ENCODE measurements around the gene MCM6.
A peak's percentile ranks its signal among the peaks of the same experiment; 100 is the strongest.

DNA sequence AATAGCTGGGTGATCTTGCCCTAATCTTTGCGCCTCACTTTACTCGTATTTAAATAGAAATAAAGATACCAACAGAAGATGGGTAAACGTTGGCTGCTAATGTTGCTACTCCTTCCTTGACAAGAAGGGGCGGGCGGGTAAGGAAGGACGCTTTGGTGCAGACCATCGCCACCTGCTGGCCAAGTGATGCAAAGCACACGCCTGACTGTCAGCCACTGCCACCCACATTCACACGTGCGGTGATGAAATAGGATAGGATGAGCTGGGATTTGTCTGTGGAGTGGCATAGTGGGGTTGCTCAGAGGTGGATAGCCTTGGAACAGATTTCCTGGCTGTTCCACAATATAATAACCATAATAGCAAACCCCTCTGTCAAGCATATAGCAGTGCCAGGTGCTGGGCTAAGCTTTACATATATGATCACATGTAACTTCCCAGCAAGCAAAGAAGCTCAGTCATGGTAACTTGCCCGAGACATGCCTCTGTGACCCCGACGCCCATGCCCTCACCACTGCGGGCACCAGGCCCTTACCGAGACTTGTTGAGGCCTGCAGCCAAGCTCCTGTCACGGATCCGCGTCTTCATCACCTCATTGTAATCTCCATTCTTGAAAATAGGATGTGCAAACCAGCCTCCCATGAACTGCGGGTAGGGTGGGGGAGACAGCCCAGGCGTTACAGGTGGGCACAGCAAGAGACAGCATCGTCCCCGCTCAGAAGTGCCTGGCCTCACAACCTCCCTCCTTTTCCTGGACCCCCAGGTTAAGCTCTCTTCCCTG is 78.6 kb downstream of the MCM6 start:
- TF ChIP-seq, protein P1, sequence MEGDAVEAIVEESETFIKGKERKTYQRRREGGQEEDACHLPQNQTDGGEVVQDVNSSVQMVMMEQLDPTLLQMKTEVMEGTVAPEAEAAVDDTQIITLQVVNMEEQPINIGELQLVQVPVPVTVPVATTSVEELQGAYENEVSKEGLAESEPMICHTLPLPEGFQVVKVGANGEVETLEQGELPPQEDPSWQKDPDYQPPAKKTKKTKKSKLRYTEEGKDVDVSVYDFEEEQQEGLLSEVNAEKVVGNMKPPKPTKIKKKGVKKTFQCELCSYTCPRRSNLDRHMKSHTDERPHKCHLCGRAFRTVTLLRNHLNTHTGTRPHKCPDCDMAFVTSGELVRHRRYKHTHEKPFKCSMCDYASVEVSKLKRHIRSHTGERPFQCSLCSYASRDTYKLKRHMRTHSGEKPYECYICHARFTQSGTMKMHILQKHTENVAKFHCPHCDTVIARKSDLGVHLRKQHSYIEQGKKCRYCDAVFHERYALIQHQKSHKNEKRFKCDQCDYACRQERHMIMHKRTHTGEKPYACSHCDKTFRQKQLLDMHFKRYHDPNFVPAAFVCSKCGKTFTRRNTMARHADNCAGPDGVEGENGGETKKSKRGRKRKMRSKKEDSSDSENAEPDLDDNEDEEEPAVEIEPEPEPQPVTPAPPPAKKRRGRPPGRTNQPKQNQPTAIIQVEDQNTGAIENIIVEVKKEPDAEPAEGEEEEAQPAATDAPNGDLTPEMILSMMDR (conservative IDR thresholded peaks at IDR 0.05; ENCODE audit: low read length), result peak; percentile 98
- no peak for TF ChIP-seq EZH2phosphoT487 (IDR thresholded peaks at IDR 0.05; ENCODE audit: borderline replicate concordance)
